Measurements from ENCODE around the gene TTC39B.

TTC39B gene

GRCh38 chr9:15300218-15300617 is 6.8 kb downstream of the TTC39B start:
- no peak for DNase-seq

- DNase-seq = no peak
Measured at GRCh38 chr9:15299374-15299939, 7.6 kb downstream of the TTC39B start.

- no peak for DNase-seq
Measured at GRCh38 chr9:15298362-15298761, 8.7 kb downstream of the TTC39B start.

- DNase-seq = no peak
Measured at GRCh38 chr9:15295761-15296405, 11.1 kb downstream of the TTC39B start.

GRCh38 chr9:15294604-15295003 is 12.4 kb downstream of the TTC39B start:
- DNase-seq = no peak

GRCh38 chr9:15293804-15294316 is 13.2 kb downstream of the TTC39B start:
- no peak for DNase-seq

GRCh38 chr9:15293084-15293483 is 13.9 kb downstream of the TTC39B start:
- no peak for DNase-seq

GRCh38 chr9:15289603-15290002 is 17.4 kb downstream of the TTC39B start:
- peak; percentile 55 to 75 for DNase-seq

- no peak for DNase-seq
Measured at GRCh38 chr9:15287309-15287708, 19.7 kb downstream of the TTC39B start.

DNA sequence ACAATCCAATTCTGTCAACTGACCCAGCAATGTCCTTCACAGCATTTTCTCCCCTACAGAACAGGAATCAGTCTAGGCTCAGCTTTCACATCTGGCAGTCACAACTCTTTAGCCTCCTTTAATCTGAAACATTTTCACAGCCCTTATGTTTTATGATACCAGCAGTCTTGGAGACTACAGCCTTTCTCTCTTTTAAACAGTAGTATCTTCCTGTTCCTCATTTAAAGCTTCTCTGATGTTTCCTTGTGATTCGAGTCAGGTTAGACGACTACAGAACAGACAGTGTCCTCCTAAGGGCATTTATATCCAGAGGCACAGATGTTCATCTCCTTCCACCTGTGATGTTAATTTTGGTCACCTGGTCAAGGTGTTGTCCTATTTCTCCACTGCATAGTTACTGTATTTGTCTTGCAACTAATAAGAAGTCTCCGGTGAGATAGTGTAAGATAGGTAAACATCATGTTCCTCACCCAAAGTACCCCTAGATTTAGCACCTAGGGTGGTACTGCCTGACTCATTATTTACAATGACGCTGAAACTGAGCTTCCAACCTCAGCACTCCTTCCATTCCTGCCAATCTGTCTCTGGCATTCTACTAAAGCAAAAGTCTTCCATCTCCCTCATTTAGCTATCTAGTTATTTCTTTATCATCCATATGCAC is 20.7 kb downstream of the TTC39B start:
- no peak for DNase-seq

GRCh38 chr9:15282567-15283285 is 24.3 kb downstream of the TTC39B start:
- no peak for DNase-seq

GRCh38 chr9:15280647-15281046 is 26.4 kb downstream of the TTC39B start:
- no peak for DNase-seq

DNA sequence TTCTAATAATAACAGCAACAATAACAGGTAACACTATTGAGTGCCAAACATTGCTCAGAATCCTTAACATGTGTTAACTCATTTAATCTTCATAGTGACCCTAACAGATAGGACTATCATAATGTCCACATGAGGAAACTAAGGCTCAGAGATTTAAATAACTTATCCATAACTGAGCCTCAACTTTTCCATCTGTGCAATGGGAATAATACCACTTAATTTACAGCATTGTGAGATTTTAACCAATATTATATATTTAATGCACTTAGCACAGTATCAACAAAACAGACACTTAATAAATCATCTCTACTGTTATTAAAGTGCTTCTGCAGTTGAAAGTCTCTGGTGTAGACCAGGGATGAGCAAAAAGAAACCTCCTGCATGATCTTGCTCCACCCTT is 28.2 kb downstream of the TTC39B start:
- DNase-seq = no peak

DNA sequence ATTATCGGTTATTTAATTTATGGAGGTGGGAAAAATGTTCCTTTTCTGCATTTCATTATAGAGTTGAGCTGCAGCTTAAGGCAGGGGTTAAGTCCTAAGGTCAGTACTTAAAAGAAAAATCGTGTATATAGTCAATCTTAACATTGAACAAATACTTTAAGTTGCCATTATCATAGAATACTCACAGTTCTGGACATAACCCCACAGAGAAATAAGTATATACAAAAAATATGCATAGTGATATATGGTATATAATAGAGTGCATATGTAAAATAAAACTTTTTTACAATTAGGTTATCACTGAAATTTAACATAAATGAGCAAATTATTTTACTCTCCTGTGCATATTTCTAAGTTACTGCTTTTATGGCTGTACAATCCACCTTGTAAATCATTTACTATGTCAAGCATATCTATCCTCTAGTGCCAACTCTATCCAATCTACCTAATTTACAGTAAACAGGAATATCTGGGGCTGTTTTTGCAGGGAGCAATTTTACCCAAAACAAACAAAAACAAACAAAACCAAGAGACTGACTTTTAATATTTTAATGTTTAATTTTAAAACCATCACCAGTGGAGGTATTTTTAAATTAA is 28.8 kb downstream of the TTC39B start:
- no peak for DNase-seq

DNA sequence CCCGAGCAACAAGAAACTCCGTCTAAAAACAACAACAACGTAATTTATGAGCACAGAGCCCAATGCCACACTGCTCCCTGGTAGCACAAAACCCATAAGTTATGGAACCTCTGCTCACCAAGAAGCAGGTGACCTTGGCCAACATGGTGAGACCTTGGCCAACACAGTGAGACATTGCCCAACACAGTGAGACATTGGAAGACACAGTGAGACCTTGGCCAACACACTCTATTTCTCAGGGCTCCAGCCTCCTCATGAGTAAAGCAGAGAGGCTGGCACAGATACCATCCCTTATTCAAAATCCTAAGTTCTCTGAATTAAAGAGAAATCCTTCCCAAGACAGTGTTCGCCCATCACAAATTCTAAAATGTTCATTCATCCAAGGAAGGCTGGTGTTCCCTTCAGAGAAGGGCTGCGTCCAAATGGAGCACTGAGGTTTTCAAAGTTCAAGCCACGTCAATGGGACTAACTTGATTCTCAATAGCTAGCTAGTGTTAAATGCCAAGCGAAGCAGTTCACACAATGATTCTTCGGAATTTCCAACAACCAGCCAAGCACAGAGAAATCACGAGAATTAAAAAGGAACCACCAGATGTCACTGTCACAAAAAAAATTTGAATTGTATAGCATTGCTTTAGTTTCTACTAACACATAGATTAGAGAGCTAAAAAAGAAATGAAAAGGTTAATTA is 29.5 kb downstream of the TTC39B start:
- peak; percentile 29 to 70 for DNase-seq

GRCh38 chr9:15276328-15276938 is 30.6 kb downstream of the TTC39B start:
- peak in 1 of 2 experiments; percentile 16 for DNase-seq

- no peak for DNase-seq
Measured at GRCh38 chr9:15274425-15274824, 32.6 kb downstream of the TTC39B start.

DNA sequence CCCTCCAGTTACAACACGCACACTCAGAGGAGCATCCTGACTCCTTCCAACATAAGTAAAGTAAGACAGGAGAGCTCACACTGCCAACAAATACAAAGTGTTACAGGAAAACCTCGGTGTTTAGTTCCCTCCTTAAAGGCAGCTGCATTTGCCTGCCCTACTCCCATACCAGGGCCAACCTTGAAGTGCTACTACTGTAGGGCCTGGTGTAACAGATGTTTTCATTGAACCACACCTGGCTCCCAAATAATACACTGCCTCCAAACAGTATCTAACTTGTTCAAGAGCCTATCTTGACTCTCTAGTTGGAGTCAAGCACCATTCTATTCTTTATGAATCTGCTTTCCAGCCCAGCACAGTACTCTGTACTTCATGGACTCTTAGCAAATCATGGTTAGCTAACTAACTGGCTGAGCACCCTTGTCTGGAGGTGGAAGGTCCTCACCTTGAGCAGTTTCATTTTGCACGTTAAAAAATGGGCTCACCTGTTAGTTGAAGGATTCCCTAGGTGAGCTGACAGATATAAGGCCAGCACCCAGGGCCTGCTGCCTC is 34.6 kb downstream of the TTC39B start:
- DNase-seq = no peak

GRCh38 chr9:15271403-15271802 is 35.6 kb downstream of the TTC39B start:
- DNase-seq = no peak

DNA sequence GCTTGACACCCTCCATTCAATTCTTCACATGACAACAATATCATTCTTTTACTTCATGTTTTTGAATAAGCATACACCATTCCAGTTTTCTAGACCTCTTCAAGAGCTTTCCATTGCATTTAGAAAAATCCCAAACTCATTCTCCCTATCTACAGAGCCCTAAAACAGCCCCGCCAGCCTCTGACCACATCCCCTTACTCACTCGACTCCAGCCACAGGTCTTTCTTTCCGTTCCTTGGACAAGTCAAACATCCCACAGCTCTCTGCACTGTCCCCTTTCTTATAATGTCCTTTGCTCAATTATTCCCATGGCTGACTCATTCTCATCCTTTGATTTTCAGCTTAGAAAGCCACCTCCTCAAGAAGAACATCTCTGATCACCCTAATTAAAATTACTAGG is 38.2 kb downstream of the TTC39B start:
- DNase-seq = no peak

DNA sequence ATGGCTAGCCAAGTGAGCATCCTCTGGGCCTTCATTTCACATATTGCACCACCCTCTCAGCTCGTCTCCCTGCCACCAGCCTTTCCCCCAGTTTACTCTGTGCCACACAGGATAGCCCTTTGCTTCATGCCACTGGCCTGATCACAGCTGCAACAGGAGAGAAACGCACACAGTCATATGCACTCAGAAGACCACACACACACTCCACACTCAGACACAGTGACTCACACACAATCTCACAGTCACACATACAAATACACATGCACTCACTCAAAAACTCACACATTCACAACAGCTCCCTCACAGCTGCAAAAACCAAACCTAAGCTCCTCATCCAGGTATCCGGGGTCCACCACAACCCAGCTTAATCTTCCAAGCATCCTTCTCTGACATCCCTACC is 38.7 kb downstream of the TTC39B start:
- DNase-seq = no peak

- no peak for DNase-seq
Measured at GRCh38 chr9:15264918-15265317, 42.1 kb downstream of the TTC39B start.
